ENCODE measurements around the gene TAS2R41.

Gene TAS2R41

DNA sequence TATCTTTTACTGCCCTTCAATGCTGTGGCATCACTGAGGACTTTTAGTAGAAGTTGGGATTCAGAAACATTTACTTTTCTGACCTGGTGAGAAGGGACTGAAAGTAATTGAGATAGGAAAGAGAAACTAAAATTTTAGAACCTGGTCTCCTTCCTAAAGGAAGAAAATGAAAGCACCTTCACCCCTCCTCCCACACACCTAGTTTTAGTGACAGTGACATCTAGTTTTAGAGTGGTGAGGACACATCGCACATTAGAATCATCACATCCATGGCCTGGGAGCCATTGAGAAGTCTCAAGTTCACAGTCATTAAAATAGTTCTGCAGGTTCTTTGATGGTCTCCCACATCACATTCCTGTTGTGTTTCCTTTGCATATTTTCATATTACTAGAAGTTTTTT is 16.1 kb downstream of the TAS2R41 start:
- DNase-seq (ENCODE audit: low spot score) = no peak

- no peak for DNase-seq (ENCODE audit: low spot score)
These were observed 16.9 kb downstream of the TAS2R41 start for GRCh38 chr7:143494622-143495021.

GRCh38 chr7:143495851-143496250 is 18.2 kb downstream of the TAS2R41 start:
- DNase-seq (ENCODE audit: low spot score) = no peak

DNA sequence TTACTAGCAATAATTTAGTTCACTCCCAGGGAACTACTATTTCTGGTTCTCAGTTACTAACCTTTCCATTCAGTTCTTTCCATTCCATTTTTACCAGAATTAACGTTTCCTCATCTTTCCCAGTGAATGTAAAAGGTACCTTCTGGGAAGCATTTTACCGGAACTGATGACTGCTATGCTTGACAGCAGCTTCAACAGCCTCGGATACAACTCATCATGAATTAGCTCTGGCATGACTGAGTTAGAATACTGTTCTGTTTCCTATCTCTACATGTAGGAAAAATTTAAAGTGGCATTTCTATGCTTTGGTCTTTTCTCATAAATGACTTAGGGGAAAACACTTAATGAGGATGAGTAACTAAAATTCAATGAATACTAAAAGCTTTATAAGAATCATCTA is 18.6 kb downstream of the TAS2R41 start:
- DNase-seq (ENCODE audit: low spot score) = no peak

DNA sequence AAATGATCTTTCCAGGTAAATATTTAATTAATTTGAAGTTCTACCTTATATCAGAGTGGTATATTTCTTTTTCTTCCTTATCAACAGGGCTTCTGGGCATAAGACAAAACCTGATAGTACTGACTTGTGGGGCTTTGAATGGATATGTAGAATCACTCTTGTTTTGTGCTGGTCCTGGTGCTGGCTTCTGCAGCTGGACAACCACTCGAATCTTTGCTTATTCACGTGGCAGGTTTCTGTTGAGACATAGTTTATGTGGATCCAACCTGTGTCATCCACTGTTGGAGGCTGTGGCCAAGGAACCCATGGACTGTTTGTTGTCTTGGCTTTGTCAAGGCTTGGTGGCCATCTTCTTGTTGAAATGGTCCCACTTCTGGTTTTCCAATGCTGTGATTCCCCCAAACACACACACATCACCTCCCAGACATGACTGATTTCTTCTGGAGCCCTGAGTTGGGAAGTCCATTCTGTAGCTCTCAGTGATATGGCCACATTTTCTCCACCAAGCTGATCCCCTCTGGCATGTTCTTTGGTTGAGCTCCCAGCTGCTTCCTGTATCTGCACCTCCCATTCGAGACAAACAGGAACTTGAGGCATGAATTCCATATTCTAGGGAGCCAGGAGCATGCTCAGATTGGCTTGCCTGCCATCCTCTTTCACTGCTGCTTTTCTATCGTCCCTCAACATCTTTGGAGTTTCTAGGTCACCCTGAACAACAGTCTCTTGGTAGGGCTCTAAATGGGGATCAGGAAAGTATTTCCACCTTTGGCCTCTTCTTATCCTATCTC is 19.5 kb downstream of the TAS2R41 start:
- DNase-seq (ENCODE audit: low spot score) = no peak

DNA sequence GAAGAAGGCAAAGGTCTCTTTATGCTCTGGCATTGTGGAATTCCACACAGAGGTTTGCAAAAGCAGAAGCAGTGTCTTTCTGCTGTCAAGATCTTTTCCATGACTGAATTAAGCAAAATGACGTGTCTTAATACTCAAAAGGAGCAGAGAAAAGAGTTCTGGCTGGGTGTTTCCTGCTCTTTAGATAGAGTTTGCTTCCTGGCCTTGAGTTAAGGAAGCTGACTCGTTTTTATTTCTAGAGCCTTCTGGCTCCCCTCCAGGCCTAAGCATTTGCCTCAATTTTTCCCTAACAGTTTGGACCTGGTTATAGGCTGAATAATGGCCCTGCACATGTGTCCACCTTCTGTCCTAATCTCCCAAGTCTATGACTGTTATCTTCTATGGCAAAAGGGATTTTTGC is 21.6 kb downstream of the TAS2R41 start:
- DNase-seq (ENCODE audit: low spot score) = no peak

- DNase-seq (ENCODE audit: low spot score) = no peak
These were observed 22.2 kb downstream of the TAS2R41 start for GRCh38 chr7:143499743-143500348.

GRCh38 chr7:143503261-143503660 is 25.6 kb downstream of the TAS2R41 start:
- DNase-seq (ENCODE audit: low spot score) = no peak

GRCh38 chr7:143504215-143504936 is 26.7 kb downstream of the TAS2R41 start:
- no peak for DNase-seq (ENCODE audit: low spot score)

DNA sequence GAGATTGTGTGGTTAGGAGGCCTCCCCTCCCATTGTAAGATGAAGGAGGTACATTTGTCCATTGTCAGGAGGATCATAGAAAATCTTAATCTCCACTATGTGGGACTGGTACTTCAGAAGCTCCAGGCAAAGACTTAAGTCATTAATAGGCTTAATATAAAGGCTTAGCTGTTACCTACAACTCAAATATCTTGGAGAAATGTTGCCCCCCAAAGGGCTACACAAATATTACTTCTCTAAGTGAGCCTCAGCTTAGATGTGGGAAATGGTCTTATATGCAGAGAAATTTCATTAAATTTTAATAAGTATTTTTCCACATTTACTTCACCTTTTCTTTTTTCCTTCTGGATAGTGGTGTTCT is 27.2 kb downstream of the TAS2R41 start:
- no peak for DNase-seq (ENCODE audit: low spot score)

GRCh38 chr7:143505838-143506237 is 28.2 kb downstream of the TAS2R41 start:
- DNase-seq (ENCODE audit: low spot score) = no peak

DNA sequence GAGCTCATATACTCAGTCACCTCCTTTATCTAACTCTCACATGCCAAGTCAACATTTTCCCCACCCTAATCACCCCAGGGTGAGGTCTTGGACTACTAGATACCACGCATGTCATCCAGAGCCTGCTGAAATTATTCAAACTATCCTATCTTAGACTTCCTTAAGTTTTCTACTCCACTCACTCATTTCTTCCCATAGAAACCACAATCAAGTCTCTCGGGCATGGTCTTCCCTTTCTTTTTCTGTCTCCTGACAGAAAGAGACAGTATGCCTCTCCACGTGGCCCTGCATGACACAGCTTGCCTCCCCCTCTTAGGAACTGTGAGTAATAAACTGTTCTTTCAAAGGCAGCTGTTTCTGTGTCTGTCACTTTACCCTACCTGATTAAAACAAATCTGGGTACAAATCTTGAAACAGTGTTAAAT is 29.4 kb downstream of the TAS2R41 start:
- no peak for DNase-seq (ENCODE audit: low spot score)

DNA sequence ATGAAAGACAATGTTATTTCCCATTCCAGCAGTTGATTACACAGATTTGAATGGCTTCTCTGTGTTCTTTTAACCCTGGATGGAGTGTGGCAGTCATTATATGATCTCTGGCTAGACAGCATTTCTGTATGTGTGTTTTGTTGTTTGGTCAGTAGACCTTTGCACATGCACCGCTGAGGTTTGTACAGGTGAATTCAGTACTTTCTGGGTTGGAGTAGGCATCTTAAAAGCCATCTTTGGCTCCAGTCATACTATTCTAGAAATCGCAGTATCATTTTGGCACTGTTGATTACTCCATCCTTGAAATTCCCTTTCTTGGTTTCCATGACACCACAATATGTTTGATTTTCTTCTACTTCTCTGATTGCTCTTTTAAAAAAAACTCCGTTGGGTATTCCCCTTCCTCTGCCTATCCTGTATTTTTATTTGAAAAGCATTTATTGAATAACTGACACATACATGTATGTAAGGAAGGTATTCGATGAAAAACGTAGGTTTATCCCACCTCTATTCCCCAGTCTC is 29.9 kb downstream of the TAS2R41 start:
- no peak for DNase-seq (ENCODE audit: low spot score)

- DNase-seq (ENCODE audit: low spot score) = no peak
These were observed 33.4 kb downstream of the TAS2R41 start for GRCh38 chr7:143510854-143511592.

DNA sequence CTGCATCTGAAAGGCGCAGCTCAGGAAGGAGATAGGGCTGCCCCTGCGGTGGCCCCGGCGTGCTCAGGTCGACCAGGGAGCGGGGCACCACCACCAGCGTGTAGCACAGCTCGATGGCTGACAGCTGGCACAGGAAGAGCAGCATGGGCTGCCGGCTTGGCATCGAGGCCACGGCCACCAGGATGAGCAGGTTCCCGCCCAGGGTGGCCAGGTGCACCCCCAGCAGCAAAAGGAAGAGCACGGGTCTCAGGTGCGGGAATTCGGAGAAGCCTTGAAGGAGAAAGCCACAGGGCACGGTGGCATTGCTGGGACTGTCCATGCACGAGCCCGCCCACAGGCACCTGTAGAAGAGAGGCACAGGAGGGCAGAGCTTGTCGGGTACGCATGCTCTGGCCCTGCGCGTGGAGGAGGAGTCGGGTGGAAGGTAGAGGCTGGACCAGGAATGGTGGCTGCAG is 33.9 kb downstream of the TAS2R41 start:
- DNase-seq (ENCODE audit: low spot score) = no peak

DNA sequence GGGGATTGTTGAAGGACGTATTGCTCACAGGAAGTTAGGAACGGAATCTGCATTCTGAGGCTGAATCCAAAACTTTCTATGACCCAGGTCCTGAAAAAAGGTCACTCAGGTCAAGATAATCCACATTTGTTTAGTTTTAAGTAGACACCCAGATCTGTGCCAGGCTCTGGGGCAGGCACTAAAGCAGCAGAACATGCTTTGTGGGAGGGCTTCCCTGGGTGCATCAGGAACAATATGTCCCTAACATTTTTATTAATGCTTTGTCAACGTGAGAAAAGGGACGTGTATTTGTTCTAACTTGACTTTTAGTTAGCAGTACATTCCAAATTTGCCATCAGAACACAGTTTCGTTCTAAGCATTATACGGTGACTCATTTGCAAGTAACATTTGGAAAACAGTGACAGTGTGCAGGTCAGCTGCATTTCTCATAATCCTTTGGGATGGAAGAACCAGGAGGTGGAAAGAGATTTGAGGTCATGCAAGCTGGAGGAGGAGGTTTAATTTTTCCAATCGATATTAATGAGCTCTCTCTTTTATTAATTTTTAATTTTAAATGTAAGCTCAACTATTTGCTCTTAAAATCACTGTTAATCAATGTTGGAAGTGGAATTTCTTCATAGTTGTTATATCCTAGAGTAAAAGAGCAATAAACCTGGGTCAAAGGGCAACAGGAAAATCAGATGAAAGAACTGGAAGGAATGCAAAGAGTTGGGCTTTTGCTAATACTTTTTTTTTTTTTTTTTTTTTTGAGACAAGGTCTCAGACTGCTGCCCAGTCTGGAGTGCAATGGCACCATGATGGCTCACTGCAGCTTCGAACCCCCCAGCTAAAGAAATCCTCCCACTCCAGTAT is 35.0 kb downstream of the TAS2R41 start:
- no peak for DNase-seq (ENCODE audit: low spot score)

- no peak for DNase-seq (ENCODE audit: low spot score)
These were observed 36.8 kb downstream of the TAS2R41 start for GRCh38 chr7:143514487-143514886.

DNA sequence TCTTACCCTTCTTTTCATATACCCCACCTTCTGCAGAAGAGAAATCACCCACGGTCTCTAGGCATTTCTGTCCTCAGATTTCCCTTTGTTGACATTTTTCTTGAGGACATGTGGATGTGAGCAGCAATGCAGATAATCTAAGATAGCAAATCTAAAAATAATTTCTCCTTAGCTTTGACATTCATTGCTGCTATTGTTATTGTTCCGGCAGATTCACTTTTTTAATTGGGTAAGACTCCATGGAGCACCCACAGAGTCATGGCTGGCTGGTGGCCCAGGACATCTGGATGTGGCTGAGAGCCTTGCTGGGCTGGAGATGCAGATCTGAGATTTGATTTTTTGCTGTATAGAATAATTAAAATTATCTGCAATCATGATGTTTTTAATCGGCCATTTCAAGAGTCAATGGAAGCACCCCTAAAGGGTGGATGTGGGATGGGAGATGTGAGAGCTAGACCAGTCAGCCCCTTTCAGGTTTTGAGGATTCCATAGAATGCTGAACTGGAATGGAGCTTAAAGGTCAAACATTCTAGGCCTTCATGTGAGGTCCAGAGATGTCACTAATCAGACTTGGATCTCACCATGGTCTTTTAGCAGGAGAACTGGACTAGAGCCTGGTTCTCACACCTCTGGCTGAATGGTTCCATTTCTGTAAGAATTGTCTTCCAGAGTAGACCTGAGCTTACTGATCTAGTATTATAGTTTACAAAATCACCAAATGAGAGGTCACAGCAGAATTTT is 37.5 kb downstream of the TAS2R41 start:
- DNase-seq (ENCODE audit: low spot score) = no peak

DNA sequence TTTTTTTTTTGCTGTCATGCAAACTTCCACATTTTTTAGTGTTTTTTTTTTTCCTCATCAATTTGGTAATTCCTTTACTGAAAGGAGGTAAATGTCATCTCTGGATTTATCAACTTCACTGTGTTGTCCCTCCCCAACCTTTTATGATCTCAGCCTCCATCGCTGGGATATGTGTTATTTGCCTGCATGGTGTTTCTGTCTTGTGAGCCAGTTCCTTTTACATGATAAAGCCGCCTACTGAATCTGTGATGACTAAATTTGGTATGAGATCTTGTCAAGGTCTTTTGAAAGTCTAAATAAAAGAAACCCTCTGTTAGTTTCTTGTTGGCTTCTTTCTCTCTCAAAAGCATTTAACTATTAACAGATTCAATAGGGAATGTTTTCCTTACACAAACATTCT is 39.3 kb downstream of the TAS2R41 start:
- DNase-seq (ENCODE audit: low spot score) = no peak

GRCh38 chr7:143518521-143518920 is 40.8 kb downstream of the TAS2R41 start:
- DNase-seq (ENCODE audit: low spot score) = no peak

- DNase-seq (ENCODE audit: low spot score) = no peak
These were observed 41.3 kb downstream of the TAS2R41 start for GRCh38 chr7:143518941-143519340.

Measured in CD4-positive, alpha-beta T cell treated with Interleukin-15 for 4 hours (primary cell).